ENCODE results near the gene MICAL1. TPM values are rescaled to one million over a fixed set of nuclear protein-coding genes. Genes with fewer than 3 reads are reported as not detected.

MICAL1 gene
- total RNA-seq, 1 experiment from 2014 or later, result 92.9 TPM

DNA sequence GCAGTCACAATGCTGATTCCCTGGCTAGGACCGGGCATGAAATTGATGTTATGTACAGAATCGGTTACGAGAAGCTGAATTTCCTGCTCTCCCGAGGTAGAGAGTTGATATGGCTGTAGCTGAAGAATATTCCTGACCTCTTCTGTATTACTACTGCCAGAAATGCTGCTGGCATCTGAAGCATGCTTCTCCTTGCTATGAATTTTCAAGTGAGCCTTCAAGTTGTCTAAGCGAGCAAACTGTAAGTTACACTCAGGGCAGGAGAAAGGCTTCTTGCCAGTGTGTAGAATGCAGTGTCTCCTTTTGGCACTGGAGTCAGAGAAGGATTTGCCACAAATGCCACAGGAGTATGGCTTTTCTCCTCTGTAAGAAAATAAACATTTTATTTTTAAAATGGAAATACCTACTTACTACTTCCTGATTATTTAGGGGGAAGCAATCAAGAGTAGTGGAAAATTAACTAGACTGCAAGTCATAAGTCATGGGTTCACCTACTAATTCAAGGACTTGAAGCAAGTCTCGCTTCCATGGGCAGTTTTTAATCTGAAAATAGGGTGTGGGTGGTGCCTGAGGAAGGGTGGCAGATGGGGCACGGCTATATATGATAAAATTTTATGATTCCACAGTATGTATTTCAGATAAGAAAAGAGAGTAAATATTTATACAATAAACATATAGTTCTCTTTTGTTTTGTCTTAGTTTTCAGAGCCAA lies 10.8 kb upstream of the MICAL1 start:
- Mint-ChIP-seq H3K27ac (0 out of 7 replicates have a peak overlapping the region, but pooled peaks of 1 of the 3 experiments have one; percentile 49), H3K36me3 (ENCODE audit: insufficient read depth in 1 of 3, low read depth in 3 of 3) (peaks cover 55 to 94% (median 93%) of the 10 kb centered on the region in 3 experiments), H3K27me3 (ENCODE audit: low read depth) (no peaks in the 10 kb centered on the region), H3K4me1 (peaks cover 7 to 12% of the 10 kb centered on the region in 2 experiments; a peak in 3 of 4 replicates), H3K4me3 (no peak overlapping the region), H3K9me3 (no peaks in the 10 kb centered on the region; a peak in 1 of 5 replicates)
- Histone ChIP-seq H4K91ac (ENCODE audit: insufficient read length, low read depth, low read length) (no peak overlapping the region), H3K27me3 (ENCODE audit: insufficient read depth, low read length) (no peaks in the 10 kb centered on the region), H2BK120ac (ENCODE audit: low read depth, low read length, poor library complexity, severe bottlenecking) (no peak overlapping the region), H3K4ac (ENCODE audit: low read depth, low read length) (no peak overlapping the region), H4K8ac (replicated peaks; ENCODE audit: insufficient read length, low read depth, low read length) (no peak overlapping the region), H4K5ac (ENCODE audit: insufficient read length, low read depth, low read length) (no peak overlapping the region), H3K79me2 (ENCODE audit: insufficient read depth, low read length) (no peaks in the 10 kb centered on the region), H2BK5ac (ENCODE audit: insufficient read length, low read length) (no peak overlapping the region), H3K56ac (ENCODE audit: insufficient read length, low read depth, low read length) (no peak overlapping the region), H3K23ac (ENCODE audit: insufficient read length, low read depth, low read length) (no peak overlapping the region), H4K20me1 (ENCODE audit: control insufficient read depth, insufficient read depth, insufficient read length) (no peaks in the 10 kb centered on the region), H3K9me3 (ENCODE audit: control insufficient read depth, low read depth, low read length) (no peaks in the 10 kb centered on the region), H2BK15ac (ENCODE audit: low read depth, low read length) (no peak overlapping the region), H2BK12ac (ENCODE audit: insufficient read length, low read depth, low read length) (no peak overlapping the region), H3K79me1 (ENCODE audit: insufficient read depth, low read depth, low read length, poor library complexity, severe bottlenecking) (peaks cover 3% of the 10 kb centered on the region), H3K4me2 (ENCODE audit: insufficient read depth, insufficient read length, low read length) (no peak overlapping the region), H3K4me1 (ENCODE audit: insufficient read depth, low read length) (no peaks in the 10 kb centered on the region), H3K27ac (ENCODE audit: insufficient read length, low read depth, low read length) (no peak overlapping the region), H2AK5ac (ENCODE audit: insufficient read length, low read length) (no peak overlapping the region), H3K18ac (ENCODE audit: insufficient read length, low read depth, low read length) (no peak overlapping the region), H3K9ac (ENCODE audit: extremely low read depth, insufficient read length, low read length) (no peak overlapping the region), H2AFZ (ENCODE audit: low read length) (no peak overlapping the region), H3T11ph (ENCODE audit: low read length) (no peak overlapping the region), H2BK20ac (ENCODE audit: low read depth, low read length, poor library complexity, severe bottlenecking) (no peak overlapping the region), H3K14ac (ENCODE audit: insufficient read depth, low read length) (no peak overlapping the region), H3K23me2 (ENCODE audit: insufficient read length, low read depth, low read length, poor library complexity, severe bottlenecking) (no peaks in the 10 kb centered on the region)
- whole genome bisulfite sequencing (ENCODE audit: extremely low coverage, insufficient read length, low lambda C conversion rate), result no CpG with 5 or more reads among the region's 7 CpGs
- no peak for DNase-seq
- TF ChIP-seq, protein P1, sequence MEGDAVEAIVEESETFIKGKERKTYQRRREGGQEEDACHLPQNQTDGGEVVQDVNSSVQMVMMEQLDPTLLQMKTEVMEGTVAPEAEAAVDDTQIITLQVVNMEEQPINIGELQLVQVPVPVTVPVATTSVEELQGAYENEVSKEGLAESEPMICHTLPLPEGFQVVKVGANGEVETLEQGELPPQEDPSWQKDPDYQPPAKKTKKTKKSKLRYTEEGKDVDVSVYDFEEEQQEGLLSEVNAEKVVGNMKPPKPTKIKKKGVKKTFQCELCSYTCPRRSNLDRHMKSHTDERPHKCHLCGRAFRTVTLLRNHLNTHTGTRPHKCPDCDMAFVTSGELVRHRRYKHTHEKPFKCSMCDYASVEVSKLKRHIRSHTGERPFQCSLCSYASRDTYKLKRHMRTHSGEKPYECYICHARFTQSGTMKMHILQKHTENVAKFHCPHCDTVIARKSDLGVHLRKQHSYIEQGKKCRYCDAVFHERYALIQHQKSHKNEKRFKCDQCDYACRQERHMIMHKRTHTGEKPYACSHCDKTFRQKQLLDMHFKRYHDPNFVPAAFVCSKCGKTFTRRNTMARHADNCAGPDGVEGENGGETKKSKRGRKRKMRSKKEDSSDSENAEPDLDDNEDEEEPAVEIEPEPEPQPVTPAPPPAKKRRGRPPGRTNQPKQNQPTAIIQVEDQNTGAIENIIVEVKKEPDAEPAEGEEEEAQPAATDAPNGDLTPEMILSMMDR (conservative IDR thresholded peaks at IDR 0.05), result no peak

Data from H9 (cell line).